Measurements from ENCODE around the gene POLR2C. TPM values are rescaled to one million over a fixed set of nuclear protein-coding genes. Genes with fewer than 3 reads are reported as not detected.

The POLR2C gene
- total and polyA plus RNA-seq, 10 of the 15 experiments (the other 5 are each of a cell fraction or from before 2014, with no cell fraction given): 26.9 to 93.0 (median 57.8) TPM

DNA sequence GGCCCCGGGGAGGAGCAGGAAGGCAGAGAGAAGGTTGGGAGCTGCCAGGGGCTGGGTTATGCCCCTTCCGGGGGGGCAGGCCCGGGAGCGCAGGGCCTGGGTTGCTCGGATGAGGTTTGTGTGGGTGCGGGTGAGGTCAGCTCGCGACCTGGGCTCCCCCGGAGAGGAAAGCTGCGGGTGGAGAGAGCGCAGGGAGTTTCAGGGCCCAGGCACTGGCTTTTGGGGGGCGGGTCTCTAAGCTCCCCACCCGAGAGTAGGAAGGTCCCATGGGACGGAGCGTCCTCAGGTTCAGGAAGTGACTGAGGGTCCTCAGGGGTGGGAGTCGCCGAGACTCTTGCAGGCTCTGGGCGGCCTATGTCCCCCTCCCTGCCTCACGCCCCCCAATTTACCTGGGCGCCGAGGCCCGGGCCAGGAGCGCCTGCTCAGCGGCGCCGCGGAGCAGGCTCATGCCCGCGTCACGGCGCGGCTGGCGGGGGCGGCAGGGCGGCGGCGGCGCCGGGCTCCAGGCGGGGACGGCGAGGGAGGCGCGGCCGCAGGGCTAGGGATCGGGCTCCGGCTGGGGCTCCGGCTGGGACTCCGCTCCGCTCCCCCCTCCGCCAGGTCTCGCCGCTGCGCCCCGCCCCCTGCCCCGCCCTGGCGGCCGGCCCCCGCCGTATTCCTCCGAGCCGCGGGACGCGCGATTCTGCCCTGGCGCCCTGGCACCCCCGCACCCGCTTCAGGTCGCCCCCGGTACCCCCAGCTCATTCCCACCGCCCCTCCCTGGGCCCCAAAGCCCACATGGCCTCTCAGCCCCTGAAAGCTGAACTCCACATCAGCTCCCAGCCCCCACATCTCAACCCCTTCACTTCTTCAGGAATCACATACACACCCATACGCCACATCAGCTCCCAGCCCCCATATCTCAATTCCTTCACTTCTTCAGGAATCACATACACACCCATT, 23.7 kb downstream of the POLR2C start, which contains the start of gene DOK4 (continued):
- TF ChIP-seq, protein P1, sequence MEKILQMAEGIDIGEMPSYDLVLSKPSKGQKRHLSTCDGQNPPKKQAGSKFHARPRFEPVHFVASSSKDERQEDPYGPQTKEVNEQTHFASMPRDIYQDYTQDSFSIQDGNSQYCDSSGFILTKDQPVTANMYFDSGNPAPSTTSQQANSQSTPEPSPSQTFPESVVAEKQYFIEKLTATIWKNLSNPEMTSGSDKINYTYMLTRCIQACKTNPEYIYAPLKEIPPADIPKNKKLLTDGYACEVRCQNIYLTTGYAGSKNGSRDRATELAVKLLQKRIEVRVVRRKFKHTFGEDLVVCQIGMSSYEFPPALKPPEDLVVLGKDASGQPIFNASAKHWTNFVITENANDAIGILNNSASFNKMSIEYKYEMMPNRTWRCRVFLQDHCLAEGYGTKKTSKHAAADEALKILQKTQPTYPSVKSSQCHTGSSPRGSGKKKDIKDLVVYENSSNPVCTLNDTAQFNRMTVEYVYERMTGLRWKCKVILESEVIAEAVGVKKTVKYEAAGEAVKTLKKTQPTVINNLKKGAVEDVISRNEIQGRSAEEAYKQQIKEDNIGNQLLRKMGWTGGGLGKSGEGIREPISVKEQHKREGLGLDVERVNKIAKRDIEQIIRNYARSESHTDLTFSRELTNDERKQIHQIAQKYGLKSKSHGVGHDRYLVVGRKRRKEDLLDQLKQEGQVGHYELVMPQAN (conservative IDR thresholded peaks at IDR 0.05): peak; percentile 56; the same call in 1 of the 2 replicates
- TF ChIP-seq YBX1 (IDR thresholded peaks at IDR 0.05) (no peak), YY1 (IDR thresholded peaks at IDR 0.05; ENCODE audit: low read depth, low read length) (peak; percentile 71), KLF5 (IDR thresholded peaks at IDR 0.05; ENCODE audit: partially characterized antibody) (no peak), FOXK2 (IDR thresholded peaks at IDR 0.05) (no peak), TCF12 (IDR thresholded peaks at IDR 0.05; ENCODE audit: low read depth, low read length) (no peak), ASH2L (IDR thresholded peaks at IDR 0.05; ENCODE audit: borderline replicate concordance, low read depth) (no peak), GATAD2B (conservative IDR thresholded peaks at IDR 0.05; ENCODE audit: low read depth) (peak; percentile 75), RAD51 (IDR thresholded peaks at IDR 0.05) (no peak), HDGF (IDR thresholded peaks at IDR 0.05) (peak; percentile 93), ESRRA (IDR thresholded peaks at IDR 0.05; ENCODE audit: low read length) (no peak), SMARCA5 (IDR thresholded peaks at IDR 0.05) (peak; percentile 85)
- TF ChIP-seq, protein P2, sequence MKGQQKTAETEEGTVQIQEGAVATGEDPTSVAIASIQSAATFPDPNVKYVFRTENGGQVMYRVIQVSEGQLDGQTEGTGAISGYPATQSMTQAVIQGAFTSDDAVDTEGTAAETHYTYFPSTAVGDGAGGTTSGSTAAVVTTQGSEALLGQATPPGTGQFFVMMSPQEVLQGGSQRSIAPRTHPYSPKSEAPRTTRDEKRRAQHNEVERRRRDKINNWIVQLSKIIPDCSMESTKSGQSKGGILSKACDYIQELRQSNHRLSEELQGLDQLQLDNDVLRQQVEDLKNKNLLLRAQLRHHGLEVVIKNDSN (IDR thresholded peaks at IDR 0.05; ENCODE audit: borderline replicate concordance, extremely low read length, insufficient read depth, low read depth, low read length): no peak
- TF ChIP-seq, protein P3, sequence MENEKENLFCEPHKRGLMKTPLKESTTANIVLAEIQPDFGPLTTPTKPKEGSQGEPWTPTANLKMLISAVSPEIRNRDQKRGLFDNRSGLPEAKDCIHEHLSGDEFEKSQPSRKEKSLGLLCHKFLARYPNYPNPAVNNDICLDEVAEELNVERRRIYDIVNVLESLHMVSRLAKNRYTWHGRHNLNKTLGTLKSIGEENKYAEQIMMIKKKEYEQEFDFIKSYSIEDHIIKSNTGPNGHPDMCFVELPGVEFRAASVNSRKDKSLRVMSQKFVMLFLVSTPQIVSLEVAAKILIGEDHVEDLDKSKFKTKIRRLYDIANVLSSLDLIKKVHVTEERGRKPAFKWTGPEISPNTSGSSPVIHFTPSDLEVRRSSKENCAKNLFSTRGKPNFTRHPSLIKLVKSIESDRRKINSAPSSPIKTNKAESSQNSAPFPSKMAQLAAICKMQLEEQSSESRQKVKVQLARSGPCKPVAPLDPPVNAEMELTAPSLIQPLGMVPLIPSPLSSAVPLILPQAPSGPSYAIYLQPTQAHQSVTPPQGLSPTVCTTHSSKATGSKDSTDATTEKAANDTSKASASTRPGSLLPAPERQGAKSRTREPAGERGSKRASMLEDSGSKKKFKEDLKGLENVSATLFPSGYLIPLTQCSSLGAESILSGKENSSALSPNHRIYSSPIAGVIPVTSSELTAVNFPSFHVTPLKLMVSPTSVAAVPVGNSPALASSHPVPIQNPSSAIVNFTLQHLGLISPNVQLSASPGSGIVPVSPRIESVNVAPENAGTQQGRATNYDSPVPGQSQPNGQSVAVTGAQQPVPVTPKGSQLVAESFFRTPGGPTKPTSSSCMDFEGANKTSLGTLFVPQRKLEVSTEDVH (IDR thresholded peaks at IDR 0.05; ENCODE audit: low read depth, partially characterized antibody): no peak
- TF ChIP-seq, protein P4, sequence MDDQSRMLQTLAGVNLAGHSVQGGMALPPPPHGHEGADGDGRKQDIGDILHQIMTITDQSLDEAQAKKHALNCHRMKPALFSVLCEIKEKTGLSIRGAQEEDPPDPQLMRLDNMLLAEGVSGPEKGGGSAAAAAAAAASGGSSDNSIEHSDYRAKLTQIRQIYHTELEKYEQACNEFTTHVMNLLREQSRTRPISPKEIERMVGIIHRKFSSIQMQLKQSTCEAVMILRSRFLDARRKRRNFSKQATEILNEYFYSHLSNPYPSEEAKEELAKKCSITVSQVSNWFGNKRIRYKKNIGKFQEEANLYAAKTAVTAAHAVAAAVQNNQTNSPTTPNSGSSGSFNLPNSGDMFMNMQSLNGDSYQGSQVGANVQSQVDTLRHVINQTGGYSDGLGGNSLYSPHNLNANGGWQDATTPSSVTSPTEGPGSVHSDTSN (IDR thresholded peaks at IDR 0.05; ENCODE audit: insufficient replicate concordance, low read depth, low read length): no peak
